T-helper 2 cell treated with Interferon-gamma antibody and Interleukin-4, amounts not matched to agents 5 μg/mL and 100 μg/mL, for 36 hours (primary cell): ENCODE data around the gene RPSA.
"Not testable (repeated sequence)": the region's sequence is repeated elsewhere in the genome, so short reads cannot be mapped to it uniquely, and the experiment has no call there.

ENCODE experiments used
- DNase-seq: peaks from one replicate; pipeline ENCODE4 v3.0.0; 2021; ENCODE audit warnings: low spot score
- H3K27ac Mint-ChIP-seq: one replicate; pipeline ENCODE4 v1.8.0; 2021; ENCODE audit warnings: mild to moderate bottlenecking, mixed read lengths
- H3K27me3 Mint-ChIP-seq: one replicate; pipeline ENCODE4 v1.8.0; 2021; ENCODE audit warnings: low read depth, mixed read lengths
- H3K36me3 Mint-ChIP-seq: one replicate; pipeline ENCODE4 v1.8.0; 2021; ENCODE audit warnings: low read depth, mixed read lengths
- H3K4me1 Mint-ChIP-seq: one replicate; pipeline ENCODE4 v1.8.0; 2021; ENCODE audit warnings: low read depth, mixed read lengths
- H3K4me3 Mint-ChIP-seq: one replicate; pipeline ENCODE4 v1.8.0; 2022; ENCODE audit warnings: mild to moderate bottlenecking, moderate library complexity, mixed read lengths
- H3K9me3 Mint-ChIP-seq: one replicate; pipeline ENCODE4 v1.8.0; 2021; ENCODE audit warnings: mixed read lengths

The RPSA gene

DNA sequence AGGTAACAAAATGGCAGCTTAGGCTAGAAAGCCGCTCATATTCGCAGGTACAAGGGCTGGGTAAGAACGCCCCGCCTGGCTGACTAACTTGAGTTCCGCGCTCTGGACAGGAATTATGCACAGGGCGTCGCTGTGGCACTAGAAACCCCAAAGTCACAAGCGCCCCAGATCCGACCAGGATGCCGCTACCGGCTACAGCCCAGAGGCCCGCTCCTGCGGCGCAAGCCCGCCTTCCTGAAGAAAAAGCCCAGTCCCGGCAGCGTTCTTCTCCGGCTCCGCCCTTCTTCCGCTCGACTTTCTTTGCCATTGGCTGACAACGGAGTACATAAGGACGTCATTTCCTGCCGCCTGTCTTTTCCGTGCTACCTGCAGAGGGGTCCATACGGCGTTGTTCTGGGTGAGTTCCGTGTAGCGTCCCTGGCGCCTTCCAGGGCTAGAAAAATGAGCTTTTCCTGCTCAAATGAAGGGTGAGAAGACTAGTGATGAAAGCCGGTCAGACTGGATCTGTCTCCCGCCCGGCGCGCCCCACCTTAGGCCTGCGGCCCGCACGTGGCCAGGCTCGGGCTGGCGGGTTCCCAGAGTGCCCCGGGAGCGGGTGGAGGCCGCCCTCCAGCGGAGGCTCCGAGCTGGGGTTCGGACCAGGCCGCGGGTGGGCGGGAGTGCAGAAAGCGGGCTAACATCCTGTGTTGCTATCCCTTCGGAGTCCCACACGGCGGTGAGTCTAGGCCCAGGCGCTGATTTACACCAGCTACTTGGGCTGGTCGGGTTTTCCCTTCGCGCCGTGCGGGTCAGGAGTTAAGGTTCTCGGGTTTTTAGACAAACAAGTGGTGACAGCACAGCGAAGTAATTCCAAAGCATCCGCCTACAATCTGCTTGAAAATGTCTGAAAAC lies at the start of gene RPSA:
TSS of gene RPSA (plus strand) at position 353 of the 891 bp plus-strand sequence. CDS start 934 bp downstream, outside the sequence.
- Mint-ChIP-seq H3K27me3 (no peaks in the 10 kb centered on the region), H3K4me1 (peaks cover 40% of the 10 kb centered on the region), H3K27ac (peak within 1 kb of the TSS; percentile 97), H3K9me3 (no peaks in the 10 kb centered on the region), H3K4me3 (peak within 1 kb of the TSS; percentile 90), H3K36me3 (peaks cover 62% of the 10 kb centered on the region)
- peak; percentile 97 for DNase-seq

GRCh38 chr3:39358333-39358732 lies 48.2 kb upstream of the RPSA start:
- Mint-ChIP-seq H3K36me3 (peaks cover 36% of the 10 kb centered on the region), H3K27me3 (peaks cover 3% of the 10 kb centered on the region), H3K4me1 (peaks cover 64% of the 10 kb centered on the region), H3K9me3 (peaks cover 13% of the 10 kb centered on the region), H3K27ac (peak overlapping the region; percentile 77), H3K4me3 (peak overlapping the region; percentile 66)
- no peak for DNase-seq

- Mint-ChIP-seq H3K36me3 (peaks cover 41% of the 10 kb centered on the region), H3K4me1 (peaks cover 68% of the 10 kb centered on the region), H3K27me3 (peaks cover 7% of the 10 kb centered on the region), H3K27ac (peak overlapping the region; percentile 92), H3K4me3 (peak overlapping the region; percentile 76), H3K9me3 (peaks cover 24% of the 10 kb centered on the region)
- DNase-seq, result peak; percentile 84
These were observed 45.1 kb upstream of the RPSA start for GRCh38 chr3:39361252-39361927.

DNA sequence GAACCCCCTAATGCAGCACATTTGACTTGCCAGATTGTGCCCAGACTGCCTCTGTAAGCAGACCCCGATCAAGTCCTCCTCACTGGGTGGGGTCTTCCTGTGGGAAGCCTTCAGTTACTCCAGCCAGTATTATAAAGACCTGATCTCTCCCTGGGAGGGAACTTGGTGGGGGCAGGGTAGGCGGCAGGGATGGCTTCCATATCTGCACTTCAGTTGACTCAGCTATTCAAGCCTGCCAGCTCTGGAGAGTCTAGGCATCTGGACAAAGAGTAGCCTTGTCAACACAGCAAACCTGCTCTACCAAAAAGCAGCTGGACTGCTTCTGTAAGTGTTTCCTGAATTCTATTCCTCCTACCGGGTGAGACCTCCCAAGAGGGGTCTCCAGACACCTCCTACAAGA lies 44.3 kb upstream of the RPSA start:
- DNase-seq, result peak; percentile 15
- peaks cover 41% of the 10 kb centered on the region for H3K36me3 Mint-ChIP-seq
- H3K4me3 Mint-ChIP-seq, result peak overlapping the region; percentile 76
- peaks cover 7% of the 10 kb centered on the region for H3K27me3 Mint-ChIP-seq
- peak overlapping the region; percentile 92 for H3K27ac Mint-ChIP-seq
- H3K9me3 Mint-ChIP-seq, result peaks cover 24% of the 10 kb centered on the region
- H3K4me1 Mint-ChIP-seq, result peaks cover 66% of the 10 kb centered on the region

- Mint-ChIP-seq H3K36me3 (peaks cover 38% of the 10 kb centered on the region), H3K4me3 (peak overlapping the region; percentile 76), H3K9me3 (peaks cover 24% of the 10 kb centered on the region), H3K27me3 (peaks cover 7% of the 10 kb centered on the region), H3K27ac (peak overlapping the region; percentile 92), H3K4me1 (peaks cover 61% of the 10 kb centered on the region)
- no peak for DNase-seq
These were observed 43.7 kb upstream of the RPSA start for GRCh38 chr3:39362812-39363211.

DNA sequence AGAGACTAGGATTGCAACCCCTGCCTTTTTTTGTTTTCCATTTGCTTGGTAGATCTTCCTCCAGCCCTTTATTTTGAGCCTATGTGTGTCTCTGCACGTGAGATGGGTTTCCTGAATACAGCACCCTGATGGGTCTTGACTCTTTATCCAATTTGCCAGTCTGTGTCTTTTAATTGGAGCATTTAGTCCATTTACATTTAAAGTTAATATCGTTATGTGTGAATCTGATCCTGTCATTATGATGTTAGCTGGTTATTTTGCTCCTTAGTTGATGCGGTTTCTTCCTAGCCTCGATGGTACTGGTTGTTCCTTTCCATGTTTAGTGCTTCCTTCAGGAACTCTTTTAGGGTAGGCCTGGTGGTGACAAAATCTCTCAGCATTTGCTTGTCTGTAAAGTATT lies 36.1 kb upstream of the RPSA start:
- not testable (repeated sequence) for H3K27ac Mint-ChIP-seq, H3K27me3 Mint-ChIP-seq, DNase-seq, H3K4me3 Mint-ChIP-seq
- H3K9me3 Mint-ChIP-seq, result peaks cover 23% of the 10 kb centered on the region
- peaks cover 12% of the 10 kb centered on the region for H3K4me1 Mint-ChIP-seq
- peaks cover 19% of the 10 kb centered on the region for H3K36me3 Mint-ChIP-seq

GRCh38 chr3:39372833-39373232 lies 33.7 kb upstream of the RPSA start:
- no peak overlapping the region for H3K27ac Mint-ChIP-seq
- no peak overlapping the region for H3K4me3 Mint-ChIP-seq
- peaks cover 15% of the 10 kb centered on the region for H3K4me1 Mint-ChIP-seq
- no peak for DNase-seq
- H3K27me3 Mint-ChIP-seq, result peaks cover 10% of the 10 kb centered on the region
- H3K36me3 Mint-ChIP-seq, result peaks cover 21% of the 10 kb centered on the region
- peaks cover 18% of the 10 kb centered on the region for H3K9me3 Mint-ChIP-seq

- no peak for DNase-seq
- H3K36me3 Mint-ChIP-seq, result peaks cover 19% of the 10 kb centered on the region
- H3K4me3 Mint-ChIP-seq, result no peak overlapping the region
- H3K9me3 Mint-ChIP-seq, result no peaks in the 10 kb centered on the region
- no peaks in the 10 kb centered on the region for H3K27me3 Mint-ChIP-seq
- H3K27ac Mint-ChIP-seq, result no peak overlapping the region
- H3K4me1 Mint-ChIP-seq, result peaks cover 20% of the 10 kb centered on the region
These were observed 29.4 kb upstream of the RPSA start for GRCh38 chr3:39376959-39377634.

DNA sequence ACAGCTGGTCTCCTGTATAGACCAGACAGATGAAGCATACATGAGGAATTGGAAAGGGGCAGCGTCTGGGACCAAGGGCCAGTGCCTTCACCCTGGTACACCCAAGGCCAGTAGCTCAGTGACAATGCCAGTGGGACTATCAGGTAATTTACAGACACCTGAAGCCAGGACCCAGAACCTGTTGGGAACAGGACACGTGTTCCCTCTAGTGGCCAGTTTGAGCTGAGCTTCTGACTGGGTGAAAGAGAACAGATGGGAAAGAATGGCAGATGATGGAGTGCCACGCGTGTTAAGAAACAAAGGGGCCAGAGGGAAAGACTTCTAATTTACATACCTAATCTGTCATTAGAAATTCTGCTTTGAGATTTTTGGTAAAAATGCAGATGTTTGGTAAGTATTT lies 28.4 kb upstream of the RPSA start:
- DNase-seq, result peak; percentile 43
- Mint-ChIP-seq H3K36me3 (peaks cover 14% of the 10 kb centered on the region), H3K4me3 (no peak overlapping the region), H3K27me3 (no peaks in the 10 kb centered on the region), H3K4me1 (peaks cover 21% of the 10 kb centered on the region), H3K27ac (no peak overlapping the region), H3K9me3 (no peaks in the 10 kb centered on the region)

- H3K36me3 Mint-ChIP-seq, result peaks cover 11% of the 10 kb centered on the region
- no peak for DNase-seq
- no peak overlapping the region for H3K4me3 Mint-ChIP-seq
- no peaks in the 10 kb centered on the region for H3K27me3 Mint-ChIP-seq
- H3K4me1 Mint-ChIP-seq, result peaks cover 18% of the 10 kb centered on the region
- no peak overlapping the region for H3K27ac Mint-ChIP-seq
- no peaks in the 10 kb centered on the region for H3K9me3 Mint-ChIP-seq
These were observed 27.4 kb upstream of the RPSA start for GRCh38 chr3:39378957-39379777.

DNA sequence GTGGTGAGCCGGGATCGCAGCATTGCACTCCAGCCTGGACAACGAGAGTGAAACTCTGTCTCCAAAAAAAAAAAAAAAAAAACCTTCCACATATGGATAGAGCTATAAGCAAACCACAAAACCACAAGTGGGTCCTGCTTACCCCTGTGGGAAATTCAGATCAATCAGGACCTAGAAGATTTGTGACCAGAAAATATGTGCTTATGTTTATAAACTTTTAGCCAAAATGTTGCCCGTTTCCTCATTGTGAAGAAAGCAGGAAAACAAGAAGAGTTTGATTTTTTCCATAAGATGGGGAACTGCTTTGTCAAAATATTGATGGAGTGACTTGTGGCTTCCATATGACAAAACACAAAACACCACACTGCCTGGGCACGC lies 26.8 kb upstream of the RPSA start:
- Mint-ChIP-seq H3K9me3 (no peaks in the 10 kb centered on the region), H3K27me3 (no peaks in the 10 kb centered on the region), H3K4me1 (peaks cover 21% of the 10 kb centered on the region), H3K4me3 (no peak overlapping the region), H3K36me3 (peaks cover 11% of the 10 kb centered on the region), H3K27ac (no peak overlapping the region)
- DNase-seq, result no peak

DNA sequence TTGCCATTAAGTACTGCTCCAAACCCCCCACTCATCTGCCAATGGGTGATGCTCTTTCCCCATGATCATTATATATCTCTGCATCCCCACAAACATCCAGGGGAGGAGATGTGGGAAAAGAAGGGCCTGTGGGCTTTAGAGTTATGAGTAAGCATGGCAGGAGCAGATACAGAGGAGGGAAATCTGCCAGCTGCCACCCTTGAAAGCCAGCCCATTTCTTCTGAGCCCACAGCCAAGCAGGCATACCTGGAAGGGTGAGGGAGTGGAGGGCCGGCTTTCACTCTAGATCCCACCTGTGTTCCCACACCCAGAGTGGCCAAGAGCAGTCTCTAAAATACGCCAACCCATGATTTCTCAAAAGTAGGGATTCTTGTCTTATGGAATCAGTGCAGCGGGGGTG lies 25.1 kb upstream of the RPSA start:
- H3K27ac Mint-ChIP-seq, result no peak overlapping the region
- peaks cover 13% of the 10 kb centered on the region for H3K36me3 Mint-ChIP-seq
- H3K4me1 Mint-ChIP-seq, result peaks cover 27% of the 10 kb centered on the region
- DNase-seq, result no peak
- peak overlapping the region; percentile 1 for H3K4me3 Mint-ChIP-seq
- no peaks in the 10 kb centered on the region for H3K9me3 Mint-ChIP-seq
- H3K27me3 Mint-ChIP-seq, result no peaks in the 10 kb centered on the region
